Stimulated activated effector memory CD8-positive, alpha-beta T cell treated with anti-CD3 and anti-CD28 coated beads, Interleukin-12 subunit alpha, Interleukin-12 subunit beta, amount 100 ng/mL, for 72 hours (primary cell): ENCODE results near the gene WDR3.
"Not testable (repeated sequence)": the region's sequence is repeated elsewhere in the genome, so short reads cannot be mapped to it uniquely, and the experiment has no call there.

Source experiments
- ATAC-seq: fragments of 150-1000 bp; cut with Tn5 transposase; 2 replicates; pipeline ENCODE4 v1.10.0; 2021
- DNase-seq, 2 donors: peaks; one replicate each; pipeline ENCODE4 v3.0.0; 2021 to 2022; ENCODE audit warnings: low spot score in 2 of 2
- H3K27ac Mint-ChIP-seq: one replicate; pipeline ENCODE4 v1.8.0; 2022; ENCODE audit warnings: mild to moderate bottlenecking, mixed read lengths
- H3K36me3 Mint-ChIP-seq: one replicate; pipeline ENCODE4 v1.8.0; 2022; ENCODE audit warnings: mild to moderate bottlenecking, mixed read lengths
- H3K4me1 Mint-ChIP-seq: one replicate; pipeline ENCODE4 v1.8.0; 2022; ENCODE audit warnings: mixed read lengths
- H3K4me3 Mint-ChIP-seq: one replicate; pipeline ENCODE4 v1.8.0; 2022; ENCODE audit warnings: mild to moderate bottlenecking, mixed read lengths
- H3K9me3 Mint-ChIP-seq: one replicate; pipeline ENCODE4 v1.8.0; 2022; ENCODE audit warnings: mixed read lengths

The WDR3 gene

GRCh38 chr1:117922717-117923116, 6.8 kb upstream of the WDR3 start:
- H3K27ac Mint-ChIP-seq, H3K4me1 Mint-ChIP-seq, ATAC-seq, DNase-seq, H3K4me3 Mint-ChIP-seq, H3K9me3 Mint-ChIP-seq: not testable (repeated sequence)
- H3K36me3 Mint-ChIP-seq = peaks cover 26% of the 10 kb centered on the region

GRCh38 chr1:117925981-117926380, 3.6 kb upstream of the WDR3 start:
- ATAC-seq = no peak
- Mint-ChIP-seq H3K27ac (no peak overlapping the region), H3K36me3 (peaks cover 7% of the 10 kb centered on the region), H3K4me1 (peaks cover 24% of the 10 kb centered on the region), H3K9me3 (no peaks in the 10 kb centered on the region), H3K4me3 (no peak overlapping the region)
- DNase-seq = no peak

GRCh38 chr1:117928881-117929342, 627 bp upstream of the WDR3 start:
- Mint-ChIP-seq H3K4me3 (peak overlapping the region; percentile 95), H3K9me3 (no peaks in the 10 kb centered on the region), H3K36me3 (peaks cover 31% of the 10 kb centered on the region), H3K27ac (peak overlapping the region; percentile 97), H3K4me1 (peaks cover 39% of the 10 kb centered on the region)
- no peak for DNase-seq
- peak; percentile 63 for ATAC-seq

GRCh38 chr1:117930173-117930447, 571 bp downstream of the WDR3 start:
- no peak for DNase-seq
- peaks cover 39% of the 10 kb centered on the region for H3K4me1 Mint-ChIP-seq
- H3K4me3 Mint-ChIP-seq = peak overlapping the region; percentile 95
- H3K9me3 Mint-ChIP-seq = no peaks in the 10 kb centered on the region
- peak overlapping the region; percentile 97 for H3K27ac Mint-ChIP-seq
- H3K36me3 Mint-ChIP-seq = peaks cover 43% of the 10 kb centered on the region
- ATAC-seq = no peak

GRCh38 chr1:117930484-117930883, 945 bp downstream of the WDR3 start:
- Mint-ChIP-seq H3K9me3 (no peaks in the 10 kb centered on the region), H3K4me3 (peak overlapping the region; percentile 95), H3K4me1 (peaks cover 39% of the 10 kb centered on the region), H3K27ac (peak overlapping the region; percentile 97), H3K36me3 (peaks cover 47% of the 10 kb centered on the region)
- ATAC-seq (no peak), DNase-seq (no peak)

- Mint-ChIP-seq H3K9me3 (no peaks in the 10 kb centered on the region), H3K4me3 (no peak overlapping the region), H3K27ac (no peak overlapping the region), H3K4me1 (peaks cover 39% of the 10 kb centered on the region), H3K36me3 (peaks cover 68% of the 10 kb centered on the region)
- no peak for ATAC-seq
- no peak for DNase-seq
Measured at GRCh38 chr1:117932576-117932975, 3.0 kb downstream of the WDR3 start.

GRCh38 chr1:117933769-117934168, 4.2 kb downstream of the WDR3 start:
- Mint-ChIP-seq H3K36me3 (peaks cover 80% of the 10 kb centered on the region), H3K4me1 (peaks cover 32% of the 10 kb centered on the region), H3K4me3 (no peak overlapping the region), H3K9me3 (no peaks in the 10 kb centered on the region), H3K27ac (no peak overlapping the region)
- DNase-seq = no peak
- ATAC-seq = no peak

- ATAC-seq (no peak), DNase-seq (no peak)
- Mint-ChIP-seq H3K4me1 (no peaks in the 10 kb centered on the region), H3K4me3 (no peak overlapping the region), H3K9me3 (no peaks in the 10 kb centered on the region), H3K36me3 (peaks cover 100% of the 10 kb centered on the region), H3K27ac (no peak overlapping the region)
Measured at GRCh38 chr1:117942293-117942692, 12.8 kb downstream of the WDR3 start.

GRCh38 chr1:117952386-117952785, 22.8 kb downstream of the WDR3 start:
- Mint-ChIP-seq H3K9me3 (no peaks in the 10 kb centered on the region), H3K4me3 (no peak overlapping the region), H3K4me1 (no peaks in the 10 kb centered on the region), H3K36me3 (peaks cover 100% of the 10 kb centered on the region), H3K27ac (no peak overlapping the region)
- ATAC-seq (no peak), DNase-seq (no peak)

- no peak for ATAC-seq
- H3K9me3 Mint-ChIP-seq = no peaks in the 10 kb centered on the region
- no peak for DNase-seq
- H3K4me1 Mint-ChIP-seq = no peaks in the 10 kb centered on the region
- H3K4me3 Mint-ChIP-seq = no peak overlapping the region
- H3K27ac Mint-ChIP-seq = no peak overlapping the region
- H3K36me3 Mint-ChIP-seq = peaks cover 83% of the 10 kb centered on the region
Measured at GRCh38 chr1:117959364-117959763, 29.8 kb downstream of the WDR3 start.

- Mint-ChIP-seq H3K4me3 (no peak overlapping the region), H3K4me1 (no peaks in the 10 kb centered on the region), H3K9me3 (no peaks in the 10 kb centered on the region), H3K36me3 (peaks cover 32% of the 10 kb centered on the region), H3K27ac (no peak overlapping the region)
- DNase-seq (no peak), ATAC-seq (no peak)
Measured at GRCh38 chr1:117964290-117965038, 34.9 kb downstream of the WDR3 start.

GRCh38 chr1:117967477-117967876, 37.9 kb downstream of the WDR3 start:
- no peak for ATAC-seq
- Mint-ChIP-seq H3K9me3 (no peaks in the 10 kb centered on the region), H3K36me3 (peaks cover 2% of the 10 kb centered on the region), H3K4me3 (no peak overlapping the region), H3K27ac (no peak overlapping the region), H3K4me1 (no peaks in the 10 kb centered on the region)
- no peak for DNase-seq

GRCh38 chr1:117967881-117968280, 38.3 kb downstream of the WDR3 start:
- Mint-ChIP-seq H3K36me3 (no peaks in the 10 kb centered on the region), H3K4me1 (no peaks in the 10 kb centered on the region), H3K27ac (no peak overlapping the region), H3K4me3 (no peak overlapping the region), H3K9me3 (no peaks in the 10 kb centered on the region)
- ATAC-seq = no peak
- DNase-seq = no peak

GRCh38 chr1:117970252-117970651, 40.7 kb downstream of the WDR3 start:
- Mint-ChIP-seq H3K36me3 (no peaks in the 10 kb centered on the region), H3K9me3 (no peaks in the 10 kb centered on the region), H3K27ac (no peak overlapping the region), H3K4me1 (no peaks in the 10 kb centered on the region), H3K4me3 (no peak overlapping the region)
- no peak for ATAC-seq
- DNase-seq = no peak

GRCh38 chr1:117971777-117972176, 42.2 kb downstream of the WDR3 start:
- Mint-ChIP-seq H3K27ac (no peak overlapping the region), H3K4me3 (no peak overlapping the region), H3K4me1 (no peaks in the 10 kb centered on the region), H3K36me3 (no peaks in the 10 kb centered on the region), H3K9me3 (no peaks in the 10 kb centered on the region)
- no peak for DNase-seq
- no peak for ATAC-seq

GRCh38 chr1:117976381-117976780, 46.8 kb downstream of the WDR3 start:
- Mint-ChIP-seq H3K4me3 (no peak overlapping the region), H3K36me3 (no peaks in the 10 kb centered on the region), H3K9me3 (no peaks in the 10 kb centered on the region), H3K4me1 (no peaks in the 10 kb centered on the region), H3K27ac (no peak overlapping the region)
- DNase-seq (no peak), ATAC-seq (peak; percentile 32)
